HEK293T (cell line): Measurements from ENCODE around the gene ELP5.

ENCODE experiments used
- ARNT ChIP-seq: fragments of 450-650 bp; IDR thresholded peaks from 2 replicates; pipeline ENCODE4 v1.6.1; 2017; ENCODE audit warnings: mild to moderate bottlenecking
- BHLHE40 ChIP-seq: fragments of 450-650 bp; IDR thresholded peaks from 2 replicates; pipeline ENCODE4 v1.6.1; 2016; ENCODE audit warnings: mild to moderate bottlenecking, moderate library complexity, borderline replicate concordance
- FOXM1 ChIP-seq: fragments of 450-650 bp; IDR thresholded peaks from 2 replicates; pipeline ENCODE4 v1.6.1; 2017; ENCODE audit warnings: mild to moderate bottlenecking, borderline replicate concordance
- HDGF ChIP-seq: fragments of 450-650 bp; IDR thresholded peaks from 2 replicates; pipeline ENCODE4 v1.6.1; 2017; ENCODE audit warnings: antibody characterized with exemption, borderline replicate concordance
- LEF1 ChIP-seq: fragments of 450-650 bp; IDR thresholded peaks from 2 replicates; pipeline ENCODE4 v1.6.1; 2017; ENCODE audit warnings: mild to moderate bottlenecking, borderline replicate concordance
- NFRKB ChIP-seq: fragments of 450-650 bp; IDR thresholded peaks from 2 replicates; pipeline ENCODE4 v1.6.1; 2016; ENCODE audit warnings: mild to moderate bottlenecking, moderate library complexity
- SP1 ChIP-seq: fragments of 450-650 bp; IDR thresholded peaks from 2 replicates; pipeline ENCODE4 v1.6.1; 2017
- ZNF384 ChIP-seq: fragments of 450-650 bp; IDR thresholded peaks from 2 replicates; pipeline ENCODE4 v1.6.1; 2016

GRCh38 chr17:7236808-7237207, 15.2 kb upstream of the ELP5 start:
- no peak for TF ChIP-seq FOXM1
- no peak for TF ChIP-seq HDGF
- no peak for TF ChIP-seq ARNT
- TF ChIP-seq BHLHE40: no peak
- no peak for TF ChIP-seq SP1
- TF ChIP-seq ZNF384: no peak
- no peak for TF ChIP-seq LEF1
- no peak for TF ChIP-seq NFRKB
